Activated CD4-positive, alpha-beta T cell treated with anti-CD3 and anti-CD28 coated beads, Interleukin-2, amount 10 ng/mL, durations not matched to agents 7 days and 5 days (primary cell): Measurements from ENCODE around the gene PLA2G2E. TPM values are rescaled to one million over a fixed set of nuclear protein-coding genes. Genes with fewer than 3 reads are reported as not detected.

Source experiments
- CTCF ChIA-PET: fragments of 350-600 bp; sonication (Branson Sonifier 250); formaldehyde crosslinking; loops from one replicate; lab custom pipeline; 2021; ENCODE audit warnings: antibody characterized with exemption; lab: Charles Lee
- POLR2A ChIA-PET: fragments of 350-600 bp; sonication (Branson Sonifier 250); formaldehyde crosslinking; loops from one replicate; lab custom pipeline; 2021; ENCODE audit warnings: antibody characterized with exemption; lab: Charles Lee
- DNase-seq: peaks from one replicate; pipeline ENCODE4 v3.0.0-alpha.2; 2020
- H3K27ac Mint-ChIP-seq: one replicate; pipeline ENCODE4 v1.8.0; 2021; ENCODE audit warnings: mild to moderate bottlenecking, moderate library complexity, mixed read lengths
- H3K27me3 Mint-ChIP-seq: one replicate; pipeline ENCODE4 v1.8.0; 2021; ENCODE audit warnings: mixed read lengths
- H3K36me3 Mint-ChIP-seq: one replicate; pipeline ENCODE4 v1.8.0; 2021; ENCODE audit warnings: low read depth, mixed read lengths
- H3K4me1 Mint-ChIP-seq: one replicate; pipeline ENCODE4 v1.8.0; 2021; ENCODE audit warnings: mixed read lengths
- H3K4me3 Mint-ChIP-seq: one replicate; pipeline ENCODE4 v1.8.0; 2021; ENCODE audit warnings: mild to moderate bottlenecking, moderate library complexity, mixed read lengths
- H3K9me3 Mint-ChIP-seq: one replicate; pipeline ENCODE4 v1.8.0; 2021; ENCODE audit warnings: mixed read lengths
- total RNA-seq, 2 experiments: library from RNA; stranded (reverse); gene quantifications; one replicate each; pipeline ENCODE4 v1.2.3, GENCODE V29; 2021

PLA2G2E gene
- total RNA-seq: not detected

- Mint-ChIP-seq H3K4me3 (no peak within 1 kb of the TSS), H3K4me1 (no peaks in the 10 kb centered on the region), H3K27ac (no peak within 1 kb of the TSS), H3K27me3 (no peaks in the 10 kb centered on the region), H3K9me3 (no peaks in the 10 kb centered on the region), H3K36me3 (no peaks in the 10 kb centered on the region)
- no peak for DNase-seq
- CTCF ChIA-PET: interaction anchor here (0.6 kb wide), 1 partner anchor 11 kb away, joined by 3 read pairs; no protein-coding TSS in a partner anchor
- POLR2A ChIA-PET: no interaction called here
These were observed at the start of gene PLA2G2E for GRCh38 chr1:19923137-19923952. Gene PLA2G2E, minus strand, starts transcription at chr1:19923617. Its CDS starts 58 bp downstream, at chr1:19923559.

- Mint-ChIP-seq H3K27ac (no peak overlapping the region), H3K36me3 (no peaks in the 10 kb centered on the region), H3K4me3 (no peak overlapping the region), H3K4me1 (no peaks in the 10 kb centered on the region), H3K9me3 (no peaks in the 10 kb centered on the region), H3K27me3 (peaks cover 11% of the 10 kb centered on the region)
- POLR2A ChIA-PET: interaction anchor here (0.6 kb wide), 1 partner anchor 145 kb away, joined by 9 read pairs; no protein-coding TSS in a partner anchor
- CTCF ChIA-PET: no interaction called here
- no peak for DNase-seq
These were observed 48.2 kb upstream of the PLA2G2E start for GRCh38 chr1:19971664-19972063.

- Mint-ChIP-seq H3K4me1 (no peaks in the 10 kb centered on the region), H3K36me3 (no peaks in the 10 kb centered on the region), H3K4me3 (no peak overlapping the region), H3K9me3 (no peaks in the 10 kb centered on the region), H3K27me3 (peaks cover 11% of the 10 kb centered on the region), H3K27ac (no peak overlapping the region)
- ChIA-PET POLR2A (no interaction called here), CTCF (no interaction called here)
- DNase-seq: no peak
These were observed 46.7 kb upstream of the PLA2G2E start for GRCh38 chr1:19969898-19970660.

GRCh38 chr1:19967808-19968207 is 44.4 kb upstream of the PLA2G2E start:
- Mint-ChIP-seq H3K27ac (no peak overlapping the region), H3K9me3 (no peaks in the 10 kb centered on the region), H3K27me3 (peaks cover 18% of the 10 kb centered on the region), H3K4me3 (no peak overlapping the region), H3K36me3 (no peaks in the 10 kb centered on the region), H3K4me1 (no peaks in the 10 kb centered on the region)
- ChIA-PET CTCF (no interaction called here), POLR2A (no interaction called here)
- DNase-seq: no peak

- Mint-ChIP-seq H3K27me3 (peaks cover 16% of the 10 kb centered on the region), H3K27ac (no peak overlapping the region), H3K4me1 (no peaks in the 10 kb centered on the region), H3K36me3 (no peaks in the 10 kb centered on the region), H3K4me3 (no peak overlapping the region), H3K9me3 (no peaks in the 10 kb centered on the region)
- POLR2A ChIA-PET: no interaction called here
- CTCF ChIA-PET: no interaction called here
- DNase-seq: no peak
These were observed 41.1 kb upstream of the PLA2G2E start for GRCh38 chr1:19964542-19964941.

- DNase-seq: no peak
- ChIA-PET CTCF (no interaction called here), POLR2A (no interaction called here)
- H3K4me1 Mint-ChIP-seq: no peaks in the 10 kb centered on the region
- peaks cover 16% of the 10 kb centered on the region for H3K27me3 Mint-ChIP-seq
- no peaks in the 10 kb centered on the region for H3K9me3 Mint-ChIP-seq
- H3K36me3 Mint-ChIP-seq: no peaks in the 10 kb centered on the region
- H3K27ac Mint-ChIP-seq: no peak overlapping the region
- H3K4me3 Mint-ChIP-seq: no peak overlapping the region
These were observed 40.2 kb upstream of the PLA2G2E start for GRCh38 chr1:19963636-19964035.

GRCh38 chr1:19960591-19960990 is 37.2 kb upstream of the PLA2G2E start:
- no peaks in the 10 kb centered on the region for H3K4me1 Mint-ChIP-seq
- no peaks in the 10 kb centered on the region for H3K9me3 Mint-ChIP-seq
- ChIA-PET POLR2A (no interaction called here), CTCF (no interaction called here)
- no peak for DNase-seq
- no peak overlapping the region for H3K4me3 Mint-ChIP-seq
- H3K27me3 Mint-ChIP-seq: peaks cover 16% of the 10 kb centered on the region
- no peaks in the 10 kb centered on the region for H3K36me3 Mint-ChIP-seq
- no peak overlapping the region for H3K27ac Mint-ChIP-seq

- Mint-ChIP-seq H3K4me3 (no peak overlapping the region), H3K36me3 (no peaks in the 10 kb centered on the region), H3K27me3 (peaks cover 25% of the 10 kb centered on the region), H3K4me1 (no peaks in the 10 kb centered on the region), H3K9me3 (no peaks in the 10 kb centered on the region), H3K27ac (no peak overlapping the region)
- CTCF ChIA-PET: no interaction called here
- POLR2A ChIA-PET: no interaction called here
- no peak for DNase-seq
These were observed 34.4 kb upstream of the PLA2G2E start for GRCh38 chr1:19957779-19958178.

GRCh38 chr1:19955534-19956170 is 32.2 kb upstream of the PLA2G2E start:
- no peak for DNase-seq
- no peaks in the 10 kb centered on the region for H3K4me1 Mint-ChIP-seq
- peaks cover 26% of the 10 kb centered on the region for H3K27me3 Mint-ChIP-seq
- H3K9me3 Mint-ChIP-seq: no peaks in the 10 kb centered on the region
- no peaks in the 10 kb centered on the region for H3K36me3 Mint-ChIP-seq
- ChIA-PET CTCF (interaction anchor here (0.6 kb wide), 1 partner anchor 252 kb away, joined by 4 read pairs; no protein-coding TSS in a partner anchor), POLR2A (no interaction called here)
- H3K4me3 Mint-ChIP-seq: no peak overlapping the region
- no peak overlapping the region for H3K27ac Mint-ChIP-seq

- Mint-ChIP-seq H3K27ac (no peak overlapping the region), H3K4me3 (no peak overlapping the region), H3K36me3 (no peaks in the 10 kb centered on the region), H3K4me1 (no peaks in the 10 kb centered on the region), H3K9me3 (no peaks in the 10 kb centered on the region), H3K27me3 (peaks cover 26% of the 10 kb centered on the region)
- ChIA-PET CTCF (no interaction called here), POLR2A (no interaction called here)
- no peak for DNase-seq
These were observed 30.6 kb upstream of the PLA2G2E start for GRCh38 chr1:19954059-19954458.

- Mint-ChIP-seq H3K36me3 (no peaks in the 10 kb centered on the region), H3K4me3 (no peak overlapping the region)
- CTCF ChIA-PET: no interaction called here
These were observed 25.6 kb upstream of the PLA2G2E start for GRCh38 chr1:19949016-19949415.

GRCh38 chr1:19946971-19947370 is 23.6 kb upstream of the PLA2G2E start:
- Mint-ChIP-seq H3K4me3 (no peak overlapping the region), H3K9me3 (no peaks in the 10 kb centered on the region), H3K27ac (no peak overlapping the region), H3K4me1 (no peaks in the 10 kb centered on the region), H3K36me3 (no peaks in the 10 kb centered on the region), H3K27me3 (peaks cover 7% of the 10 kb centered on the region)
- DNase-seq: no peak
- POLR2A ChIA-PET: no interaction called here
- CTCF ChIA-PET: no interaction called here

More at GRCh38 chr1:19949016-19949415, 25.6 kb upstream of the PLA2G2E start:
- H3K4me1 Mint-ChIP-seq: no peaks in the 10 kb centered on the region
- POLR2A ChIA-PET: no interaction called here
- H3K27ac Mint-ChIP-seq: no peak overlapping the region
- DNase-seq: no peak
- H3K27me3 Mint-ChIP-seq: peaks cover 18% of the 10 kb centered on the region
- no peaks in the 10 kb centered on the region for H3K9me3 Mint-ChIP-seq

GRCh38 chr1:19946331-19946751 is 22.9 kb upstream of the PLA2G2E start:
- Mint-ChIP-seq H3K9me3 (no peaks in the 10 kb centered on the region), H3K27me3 (peaks cover 6% of the 10 kb centered on the region), H3K36me3 (no peaks in the 10 kb centered on the region), H3K27ac (no peak overlapping the region), H3K4me3 (no peak overlapping the region), H3K4me1 (no peaks in the 10 kb centered on the region)
- ChIA-PET CTCF (no interaction called here), POLR2A (no interaction called here)
- DNase-seq: no peak
